Mucosa of gallbladder (tissue), 1 donor: Measurements from ENCODE around the gene POLG2. TPM values are rescaled to one million over a fixed set of nuclear protein-coding genes. Genes with fewer than 3 reads are reported as not detected.
A peak's percentile ranks its signal among the peaks of the same experiment; 100 is the strongest.
"Not testable (repeated sequence)": the region's sequence is repeated elsewhere in the genome, so short reads cannot be mapped to it uniquely, and the experiment has no call there.

Source experiments
- DNase-seq: peaks from one replicate; pipeline ENCODE4 v3.0.0-alpha.2; 2020; ENCODE audit warnings: low spot score
- total RNA-seq: library from RNA; stranded (reverse); gene quantifications from one replicate; pipeline ENCODE4 v1.2.1, GENCODE V29; 2021
- donor health status: DM: no; HTN: no; CAD: no.

Gene POLG2
- total RNA-seq, 1 donor from 2014 or later: 16.9 TPM

- no peak for DNase-seq
Measured at GRCh38 chr17:64484380-64484779, 12.5 kb downstream of the POLG2 start.

GRCh38 chr17:64480951-64481350 is 15.9 kb downstream of the POLG2 start:
- DNase-seq: no peak

- no peak for DNase-seq
Measured at GRCh38 chr17:64477849-64478248, 19.0 kb downstream of the POLG2 start.

- DNase-seq: no peak
Measured at GRCh38 chr17:64472564-64472963, 24.3 kb downstream of the POLG2 start.

- DNase-seq: no peak
Measured at GRCh38 chr17:64471440-64471839, 25.4 kb downstream of the POLG2 start.

GRCh38 chr17:64470625-64471024 is 26.2 kb downstream of the POLG2 start:
- no peak for DNase-seq

GRCh38 chr17:64466834-64467233 is 30.0 kb downstream of the POLG2 start:
- not testable (repeated sequence) for DNase-seq

GRCh38 chr17:64466019-64466735 is 30.7 kb downstream of the POLG2 start:
- no peak for DNase-seq

GRCh38 chr17:64461788-64462187 is 35.1 kb downstream of the POLG2 start:
- DNase-seq: no peak

- DNase-seq: no peak
Measured at GRCh38 chr17:64460955-64461354, 35.9 kb downstream of the POLG2 start.

GRCh38 chr17:64459818-64460217 is 37.0 kb downstream of the POLG2 start:
- not testable (repeated sequence) for DNase-seq

GRCh38 chr17:64459284-64459747 is 37.5 kb downstream of the POLG2 start:
- no peak for DNase-seq

- DNase-seq: no peak
Measured at GRCh38 chr17:64458756-64459155, 38.1 kb downstream of the POLG2 start.

GRCh38 chr17:64457156-64457555 is 39.7 kb downstream of the POLG2 start:
- no peak for DNase-seq

- no peak for DNase-seq
Measured at GRCh38 chr17:64455993-64456885, 40.6 kb downstream of the POLG2 start.

- DNase-seq: no peak
Measured at GRCh38 chr17:64449545-64449944, 47.3 kb downstream of the POLG2 start.

- DNase-seq: peak; percentile 65
Measured at GRCh38 chr17:64448665-64449512, 48.0 kb downstream of the POLG2 start, which contains the start of gene MILR1. Gene MILR1, plus strand, starts transcription at chr17:64449115. Its CDS starts 54 bp downstream, at chr17:64449169.

- DNase-seq: no peak
Measured at GRCh38 chr17:64447526-64447925, 49.3 kb downstream of the POLG2 start.

GRCh38 chr17:64443086-64443760 is 53.6 kb downstream of the POLG2 start:
- no peak for DNase-seq

- DNase-seq: no peak
Measured at GRCh38 chr17:64442541-64442971, 54.3 kb downstream of the POLG2 start.
